ENCODE data around the gene BEGAIN. TPM values are rescaled to one million over a fixed set of nuclear protein-coding genes. Genes with fewer than 3 reads are reported as not detected.

The BEGAIN gene
- polyA plus RNA-seq, 4 donors: 1.2 to 3.9 (median 2.4) TPM

- DNase-seq (ENCODE audit: low read depth in 4 of 4, low spot score in 2 of 4): no peak
Observed at GRCh38 chr14:100601914-100602313, 14.7 kb upstream of the BEGAIN start.

GRCh38 chr14:100601064-100601463 lies 13.8 kb upstream of the BEGAIN start:
- DNase-seq (ENCODE audit: low read depth in 4 of 4, low spot score in 2 of 4): no peak

- no peak for DNase-seq (ENCODE audit: low read depth in 4 of 4, low spot score in 2 of 4)
Observed at GRCh38 chr14:100599981-100600380, 12.8 kb upstream of the BEGAIN start.

- no peak for DNase-seq (ENCODE audit: low read depth in 4 of 4, low spot score in 2 of 4)
Observed at GRCh38 chr14:100594625-100594951, 7.4 kb upstream of the BEGAIN start.

GRCh38 chr14:100593751-100594624 lies 6.8 kb upstream of the BEGAIN start:
- DNase-seq (ENCODE audit: low read depth in 4 of 4, low spot score in 2 of 4): no peak

- DNase-seq (ENCODE audit: low read depth in 4 of 4, low spot score in 2 of 4): no peak
Observed at GRCh38 chr14:100592972-100593371, 5.8 kb upstream of the BEGAIN start.

GRCh38 chr14:100592461-100592891 lies 5.3 kb upstream of the BEGAIN start:
- DNase-seq (ENCODE audit: low read depth in 4 of 4, low spot score in 2 of 4): no peak

GRCh38 chr14:100591453-100592371 lies 4.5 kb upstream of the BEGAIN start:
- DNase-seq (ENCODE audit: low read depth in 4 of 4, low spot score in 2 of 4): no peak

GRCh38 chr14:100590726-100591452 lies 3.7 kb upstream of the BEGAIN start:
- DNase-seq (ENCODE audit: low read depth in 4 of 4, low spot score in 2 of 4): no peak

- DNase-seq (ENCODE audit: low read depth in 4 of 4, low spot score in 2 of 4): no peak
Observed at GRCh38 chr14:100589760-100590469, 2.7 kb upstream of the BEGAIN start.

- no peak for DNase-seq (ENCODE audit: low read depth in 4 of 4, low spot score in 2 of 4)
Observed at GRCh38 chr14:100589071-100589759, 2.0 kb upstream of the BEGAIN start.

GRCh38 chr14:100588671-100589070 lies 1.5 kb upstream of the BEGAIN start:
- DNase-seq (ENCODE audit: low read depth in 4 of 4, low spot score in 2 of 4): no peak

- no peak for DNase-seq (ENCODE audit: low read depth in 4 of 4, low spot score in 2 of 4)
Observed at GRCh38 chr14:100587763-100588411, 670 bp upstream of the BEGAIN start.

- no peak for DNase-seq (ENCODE audit: low read depth in 4 of 4, low spot score in 2 of 4)
Observed at GRCh38 chr14:100586403-100587085, 673 bp downstream of the BEGAIN start.

GRCh38 chr14:100586153-100586402 lies 1.1 kb downstream of the BEGAIN start:
- no peak for DNase-seq (ENCODE audit: low read depth in 4 of 4, low spot score in 2 of 4)

GRCh38 chr14:100585448-100586152 lies 1.6 kb downstream of the BEGAIN start:
- DNase-seq (ENCODE audit: low read depth in 4 of 4, low spot score in 2 of 4): no peak

- no peak for DNase-seq (ENCODE audit: low read depth in 4 of 4, low spot score in 2 of 4)
Observed at GRCh38 chr14:100584056-100585031, 2.9 kb downstream of the BEGAIN start.
